WTC11 (cell line): ENCODE results near the gene PACS1. TPM values are rescaled to one million over a fixed set of nuclear protein-coding genes. Genes with fewer than 3 reads are reported as not detected.

Experiments
- ATAC-seq: fragments of 200-7000 bp; cut with Tn5 transposase; 2 replicates; pipeline ENCODE4 v1.10.0; 2021; ENCODE audit warnings: mild to moderate bottlenecking, moderate library complexity
- CTCF ChIA-PET: fragments of 300-600 bp; sonication (Branson Sonifier 250); formaldehyde crosslinking; loops from one replicate; lab custom pipeline; 2021; ENCODE audit warnings: antibody characterized with exemption; lab: Charles Lee
- POLR2A ChIA-PET: fragments of 350-600 bp; sonication (Branson Sonifier 250); formaldehyde crosslinking; loops from one replicate; lab custom pipeline; 2021; ENCODE audit warnings: antibody characterized with exemption; lab: Charles Lee
- DNase-seq: peaks from one replicate; pipeline ENCODE4 v3.0.0; 2021; ENCODE audit warnings: low spot score
- H3K27ac Mint-ChIP-seq: 2 replicates; pipeline ENCODE4 v1.8.0; 2021; ENCODE audit warnings: mixed read lengths
- H3K27me3 Mint-ChIP-seq: 2 replicates; pipeline ENCODE4 v1.8.0; 2021; ENCODE audit warnings: low read depth, mild to moderate bottlenecking, moderate library complexity, mixed read lengths
- H3K36me3 Mint-ChIP-seq: 2 replicates; pipeline ENCODE4 v1.8.0; 2021; ENCODE audit warnings: mixed read lengths
- H3K4me1 Mint-ChIP-seq: 2 replicates; pipeline ENCODE4 v1.8.0; 2022; ENCODE audit warnings: mixed read lengths
- H3K4me3 Mint-ChIP-seq: 2 replicates; pipeline ENCODE4 v1.8.0; 2021; ENCODE audit warnings: mild to moderate bottlenecking, moderate library complexity, mixed read lengths
- H3K9me3 Mint-ChIP-seq: 2 replicates; pipeline ENCODE4 v1.8.0; 2021; ENCODE audit warnings: mixed read lengths
- CREB1 ChIP-seq: sonication (generic); formaldehyde crosslinking; IDR thresholded peaks from 2 replicates; pipeline ENCODE4 v1.8.0; 2023; ENCODE audit warnings: mild to moderate bottlenecking, missing genetic modification reagents
- ETV6 ChIP-seq: sonication (generic); formaldehyde crosslinking; IDR thresholded peaks from 2 replicates; pipeline ENCODE4 v1.8.1; 2022; ENCODE audit warnings: mild to moderate bottlenecking, missing genetic modification reagents
- FOXP1 ChIP-seq: sonication (generic); formaldehyde crosslinking; IDR thresholded peaks from 2 replicates; pipeline ENCODE4 v1.8.0; 2022; ENCODE audit warnings: missing genetic modification reagents, mild to moderate bottlenecking, moderate library complexity, borderline replicate concordance
- GRHL2 ChIP-seq: fragments of 250-450 bp; sonication (Bioruptor Pico); IDR thresholded peaks from 2 replicates; pipeline ENCODE4 v1.8.0; 2022; ENCODE audit warnings: mild to moderate bottlenecking, moderate library complexity; ENCODE audit not compliant: insufficient replicate concordance, severe bottlenecking
- HMGA2 ChIP-seq: fragments of 250-450 bp; sonication (Bioruptor Pico); IDR thresholded peaks from 2 replicates; pipeline ENCODE4 v1.4.0; 2021; ENCODE audit warnings: mild to moderate bottlenecking, moderate library complexity
- KAT7 ChIP-seq: sonication (generic); formaldehyde crosslinking; IDR thresholded peaks from 2 replicates; pipeline ENCODE4 v1.8.1; 2023; ENCODE audit warnings: missing genetic modification reagents, mild to moderate bottlenecking, borderline replicate concordance
- NR3C1 ChIP-seq: sonication (generic); formaldehyde crosslinking; conservative IDR thresholded peaks from 2 replicates; pipeline ENCODE4 v1.8.1; 2023; ENCODE audit warnings: low read depth, mild to moderate bottlenecking, missing genetic modification reagents
- SOX15 ChIP-seq: fragments of 250-450 bp; sonication (Bioruptor Pico); IDR thresholded peaks from 2 replicates; pipeline ENCODE4 v1.9.0; 2021; ENCODE audit warnings: mild to moderate bottlenecking
- SP1 ChIP-seq: sonication (generic); formaldehyde crosslinking; conservative IDR thresholded peaks from 2 replicates; pipeline ENCODE4 v1.8.1; 2022; ENCODE audit warnings: missing genetic modification reagents
- TCF7 ChIP-seq: sonication (generic); formaldehyde crosslinking; IDR thresholded peaks from 2 replicates; pipeline ENCODE4 v1.8.0; 2022; ENCODE audit warnings: mild to moderate bottlenecking, low read depth, missing genetic modification reagents, moderate library complexity
- TEAD1 ChIP-seq: sonication (generic); formaldehyde crosslinking; IDR thresholded peaks from 2 replicates; pipeline ENCODE4 v1.8.0; 2022; ENCODE audit warnings: mild to moderate bottlenecking, missing genetic modification reagents
- ZNF281 ChIP-seq: sonication (generic); formaldehyde crosslinking; IDR thresholded peaks from 2 replicates; pipeline ENCODE4 v1.8.0; 2023; ENCODE audit warnings: mild to moderate bottlenecking, missing genetic modification reagents
- ZSCAN18 ChIP-seq: fragments of 250-450 bp; sonication (Bioruptor Pico); IDR thresholded peaks from 2 replicates; pipeline ENCODE4 v2.1.2; 2022; ENCODE audit warnings: mild to moderate bottlenecking, moderate library complexity
- total RNA-seq: library from RNA; stranded (reverse); gene quantifications from 3 replicates; pipeline ENCODE4 v1.2.3, GENCODE V29; 2021
- TF ChIP-seq, protein P1 (sequence below): sonication (generic); formaldehyde crosslinking; IDR thresholded peaks from 2 replicates; pipeline ENCODE4 v1.8.0; 2023; ENCODE audit warnings: missing genetic modification reagents
- TF ChIP-seq, protein P2 (sequence below): sonication (generic); formaldehyde crosslinking; IDR thresholded peaks from 2 replicates; pipeline ENCODE4 v1.8.0; 2022; ENCODE audit warnings: missing genetic modification reagents

PACS1 gene
- total RNA-seq, 1 experiment from 2014 or later: 34.8 TPM

GRCh38 chr11:66280428-66280827 lies 210.4 kb downstream of the PACS1 start:
- POLR2A ChIA-PET: interaction anchor here (0.8 to 1.3 kb wide), 3 partner anchors 10 to 13 kb away, joined by 3 to 5 read pairs (median 5); partner anchors contain the start of gene RAB1B
- ATAC-seq (no peak), DNase-seq (no peak)
- no peak for TF ChIP-seq KAT7 (CRISPR knock-in tag)
- CTCF ChIA-PET: interaction anchor here (1.0 to 3.5 kb wide), 6 partner anchors 9 to 58 kb away, joined by 3 to 36 read pairs (median 12); partner anchors contain the start of genes RAB1B, RIN1 and YIF1A
- no peak overlapping the region for H3K27ac Mint-ChIP-seq
- H3K36me3 Mint-ChIP-seq: peaks cover 2% of the 10 kb centered on the region; the same call in 1 of the 2 replicates
- H3K4me1 Mint-ChIP-seq: peaks cover 24% of the 10 kb centered on the region
- H3K4me3 Mint-ChIP-seq: no peak overlapping the region
- no peaks in the 10 kb centered on the region for H3K9me3 Mint-ChIP-seq
- peaks cover 22% of the 10 kb centered on the region for H3K27me3 Mint-ChIP-seq

DNA sequence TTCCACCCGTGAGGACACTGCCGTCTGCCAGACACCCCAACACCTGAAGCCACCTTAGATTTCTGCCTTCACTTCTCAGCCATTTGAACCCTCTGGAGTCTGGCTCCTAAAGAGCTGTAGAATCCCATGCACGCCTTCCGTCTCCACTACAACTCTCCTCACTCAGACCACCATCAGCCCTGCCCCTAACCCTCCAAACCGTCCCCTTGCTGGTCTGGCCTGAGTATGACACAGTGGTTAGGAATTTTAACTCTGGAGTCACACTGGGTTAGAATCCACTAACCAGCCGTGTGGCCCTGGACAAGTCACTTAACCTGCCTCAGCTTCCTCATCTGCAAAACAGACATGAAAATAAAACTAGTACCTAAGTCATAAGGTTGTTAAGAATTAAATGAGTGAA lies 210.9 kb downstream of the PACS1 start:
- Mint-ChIP-seq H3K27ac (no peak overlapping the region), H3K36me3 (0 out of 2 replicates have a peak, but pooled peaks cover under 1% of the 10 kb centered on the region), H3K9me3 (no peaks in the 10 kb centered on the region), H3K4me1 (peaks cover 24% of the 10 kb centered on the region), H3K4me3 (no peak overlapping the region), H3K27me3 (peaks cover 22% of the 10 kb centered on the region)
- POLR2A ChIA-PET: interaction anchor here (0.7 to 1.3 kb wide), 3 partner anchors 10 to 13 kb away, joined by 3 to 5 read pairs (median 5); partner anchors contain the start of genes RAB1B and TMEM151A
- no peak for ATAC-seq
- DNase-seq: no peak
- CTCF ChIA-PET: interaction anchor here (1.0 to 3.5 kb wide), 6 partner anchors 9 to 58 kb away, joined by 3 to 36 read pairs (median 12); partner anchors contain the start of genes RAB1B, RIN1 and YIF1A
- TF ChIP-seq TCF7 (no peak), SOX15 (CRISPR knock-in tag) (no peak), HMGA2 (no peak)

GRCh38 chr11:66281776-66282467 lies 211.8 kb downstream of the PACS1 start:
- ATAC-seq (peak; percentile 3), DNase-seq (no peak)
- ChIA-PET POLR2A (interaction anchor here (0.7 to 1.1 kb wide), 2 partner anchors 10 to 47 kb away, joined by 3 read pairs; partner anchors contain the start of gene TMEM151A), CTCF (interaction anchor here (0.8 to 3.5 kb wide), 26 partner anchors 10 to 273 kb away, joined by 3 to 36 read pairs (median 4); partner anchors contain the start of genes BRMS1, CD248, RAB1B and SLC29A2)
- Mint-ChIP-seq H3K4me3 (no peak overlapping the region; the same call in 1 of the 2 replicates), H3K9me3 (no peaks in the 10 kb centered on the region), H3K27ac (no peak overlapping the region), H3K27me3 (peaks cover 22% of the 10 kb centered on the region), H3K36me3 (no peaks in the 10 kb centered on the region), H3K4me1 (peaks cover 24% of the 10 kb centered on the region)
- no peak for TF ChIP-seq TEAD1 (CRISPR knock-in tag)
- TF ChIP-seq GRHL2 (CRISPR knock-in tag): no peak
- no peak for TF ChIP-seq NR3C1 (CRISPR knock-in tag)
- TF ChIP-seq, protein P1, sequence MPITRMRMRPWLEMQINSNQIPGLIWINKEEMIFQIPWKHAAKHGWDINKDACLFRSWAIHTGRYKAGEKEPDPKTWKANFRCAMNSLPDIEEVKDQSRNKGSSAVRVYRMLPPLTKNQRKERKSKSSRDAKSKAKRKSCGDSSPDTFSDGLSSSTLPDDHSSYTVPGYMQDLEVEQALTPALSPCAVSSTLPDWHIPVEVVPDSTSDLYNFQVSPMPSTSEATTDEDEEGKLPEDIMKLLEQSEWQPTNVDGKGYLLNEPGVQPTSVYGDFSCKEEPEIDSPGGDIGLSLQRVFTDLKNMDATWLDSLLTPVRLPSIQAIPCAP (CRISPR knock-in tag): no peak
- no peak for TF ChIP-seq CREB1 (CRISPR knock-in tag)
- TF ChIP-seq ZSCAN18: no peak
- TF ChIP-seq ZNF281 (CRISPR knock-in tag): no peak
- no peak for TF ChIP-seq KAT7 (CRISPR knock-in tag)
- TF ChIP-seq, protein P2, sequence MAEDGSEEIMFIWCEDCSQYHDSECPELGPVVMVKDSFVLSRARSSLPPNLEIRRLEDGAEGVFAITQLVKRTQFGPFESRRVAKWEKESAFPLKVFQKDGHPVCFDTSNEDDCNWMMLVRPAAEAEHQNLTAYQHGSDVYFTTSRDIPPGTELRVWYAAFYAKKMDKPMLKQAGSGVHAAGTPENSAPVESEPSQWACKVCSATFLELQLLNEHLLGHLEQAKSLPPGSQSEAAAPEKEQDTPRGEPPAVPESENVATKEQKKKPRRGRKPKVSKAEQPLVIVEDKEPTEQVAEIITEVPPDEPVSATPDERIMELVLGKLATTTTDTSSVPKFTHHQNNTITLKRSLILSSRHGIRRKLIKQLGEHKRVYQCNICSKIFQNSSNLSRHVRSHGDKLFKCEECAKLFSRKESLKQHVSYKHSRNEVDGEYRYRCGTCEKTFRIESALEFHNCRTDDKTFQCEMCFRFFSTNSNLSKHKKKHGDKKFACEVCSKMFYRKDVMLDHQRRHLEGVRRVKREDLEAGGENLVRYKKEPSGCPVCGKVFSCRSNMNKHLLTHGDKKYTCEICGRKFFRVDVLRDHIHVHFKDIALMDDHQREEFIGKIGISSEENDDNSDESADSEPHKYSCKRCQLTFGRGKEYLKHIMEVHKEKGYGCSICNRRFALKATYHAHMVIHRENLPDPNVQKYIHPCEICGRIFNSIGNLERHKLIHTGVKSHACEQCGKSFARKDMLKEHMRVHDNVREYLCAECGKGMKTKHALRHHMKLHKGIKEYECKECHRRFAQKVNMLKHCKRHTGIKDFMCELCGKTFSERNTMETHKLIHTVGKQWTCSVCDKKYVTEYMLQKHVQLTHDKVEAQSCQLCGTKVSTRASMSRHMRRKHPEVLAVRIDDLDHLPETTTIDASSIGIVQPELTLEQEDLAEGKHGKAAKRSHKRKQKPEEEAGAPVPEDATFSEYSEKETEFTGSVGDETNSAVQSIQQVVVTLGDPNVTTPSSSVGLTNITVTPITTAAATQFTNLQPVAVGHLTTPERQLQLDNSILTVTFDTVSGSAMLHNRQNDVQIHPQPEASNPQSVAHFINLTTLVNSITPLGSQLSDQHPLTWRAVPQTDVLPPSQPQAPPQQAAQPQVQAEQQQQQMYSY: no peak
- no peak for TF ChIP-seq FOXP1 (CRISPR knock-in tag)
- TF ChIP-seq TCF7: no peak
- TF ChIP-seq ETV6 (CRISPR knock-in tag): no peak
- TF ChIP-seq SP1 (CRISPR knock-in tag): no peak
